Activated CD4-positive, alpha-beta memory T cell treated with anti-CD3 and anti-CD28 coated beads, Interleukin-2, amount 10 ng/mL, durations not matched to agents 7 days and 5 days (primary cell): ENCODE data around the gene PRPF6. TPM values are rescaled to one million over a fixed set of nuclear protein-coding genes. Genes with fewer than 3 reads are reported as not detected.
"Not testable (repeated sequence)": the region's sequence is repeated elsewhere in the genome, so short reads cannot be mapped to it uniquely, and the experiment has no call there.

ENCODE experiments used
- CTCF ChIA-PET: fragments of 350-600 bp; sonication (Branson Sonifier 250); formaldehyde crosslinking; loops from one replicate; lab custom pipeline; 2021; ENCODE audit warnings: antibody characterized with exemption, inconsistent platforms; lab: Charles Lee
- POLR2A ChIA-PET: fragments of 350-600 bp; sonication (Branson Sonifier 250); formaldehyde crosslinking; loops from one replicate; lab custom pipeline; 2021; ENCODE audit warnings: antibody characterized with exemption; lab: Charles Lee
- DNase-seq: peaks from one replicate; pipeline ENCODE4 v3.0.0-alpha.2; 2020
- H3K27ac Mint-ChIP-seq: one replicate; pipeline ENCODE4 v1.8.0; 2021; ENCODE audit warnings: mild to moderate bottlenecking, mixed read lengths
- H3K27me3 Mint-ChIP-seq: one replicate; pipeline ENCODE4 v1.8.0; 2021; ENCODE audit warnings: mixed read lengths
- H3K36me3 Mint-ChIP-seq: one replicate; pipeline ENCODE4 v1.8.0; 2021; ENCODE audit warnings: low read depth, mixed read lengths
- H3K4me1 Mint-ChIP-seq: one replicate; pipeline ENCODE4 v1.8.0; 2021; ENCODE audit warnings: mixed read lengths
- H3K4me3 Mint-ChIP-seq: one replicate; pipeline ENCODE4 v1.8.0; 2021; ENCODE audit warnings: mild to moderate bottlenecking, mixed read lengths
- H3K9me3 Mint-ChIP-seq: one replicate; pipeline ENCODE4 v1.8.0; 2021; ENCODE audit warnings: mixed read lengths
- total RNA-seq, 2 experiments: library from RNA; stranded (reverse); gene quantifications; one replicate each; pipeline ENCODE4 v1.2.3, GENCODE V29; 2021

Gene PRPF6
- total RNA-seq, 2 experiments from 2014 or later = 58.4 to 60.4 TPM

DNA sequence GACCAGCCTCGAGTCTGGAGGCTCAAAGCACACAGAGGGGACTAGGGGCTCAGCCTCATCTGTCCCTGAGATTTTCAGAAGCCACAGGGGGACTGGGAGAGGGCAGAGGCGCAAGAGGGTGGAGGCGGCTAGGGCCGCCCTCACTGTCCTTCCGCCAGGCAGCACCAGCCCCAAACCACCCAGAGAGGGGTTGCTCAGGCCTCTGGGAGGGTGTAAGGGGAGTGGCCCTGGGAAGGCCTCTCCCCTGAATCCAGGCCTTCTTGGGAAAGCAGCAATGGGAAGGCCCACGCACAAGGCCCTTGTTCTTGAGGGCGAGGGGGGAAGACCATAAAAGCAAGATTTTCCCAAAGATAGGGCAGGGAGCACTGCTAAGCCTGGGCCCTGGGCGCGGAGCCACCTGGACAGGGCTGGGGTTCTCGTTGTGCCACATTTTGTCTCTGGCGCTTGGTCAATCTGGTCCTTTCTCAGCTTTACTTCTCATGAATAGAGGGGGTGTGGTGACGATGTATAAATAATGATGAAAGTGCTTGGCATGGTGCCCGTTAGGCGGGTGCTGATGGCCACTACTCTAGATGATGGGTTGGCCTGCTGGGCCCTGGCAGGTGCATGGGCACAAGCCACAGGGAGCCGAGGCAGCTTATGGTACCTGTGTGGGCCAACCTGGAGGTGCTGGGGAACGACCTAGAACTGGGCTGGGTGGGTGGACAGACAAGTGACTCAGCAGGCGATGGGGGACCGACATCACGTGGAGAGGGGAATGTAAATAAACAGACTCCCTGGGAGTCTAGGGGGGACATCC is 6.3 kb upstream of the PRPF6 start:
- DNase-seq = peak; percentile 16
- Mint-ChIP-seq H3K27me3 (no peaks in the 10 kb centered on the region), H3K27ac (no peak overlapping the region), H3K4me3 (no peak overlapping the region), H3K36me3 (peaks cover 16% of the 10 kb centered on the region), H3K4me1 (peaks cover 41% of the 10 kb centered on the region), H3K9me3 (no peaks in the 10 kb centered on the region)
- POLR2A ChIA-PET = no interaction called here
- CTCF ChIA-PET = interaction anchor here (0.7 to 4.3 kb wide), 18 partner anchors 13 to 436 kb away, joined by 3 to 19 read pairs (median 4); partner anchors contain the start of genes ARFRP1, PTK6, TCEA2 and TPD52L2

GRCh38 chr20:63976511-63976910 is 4.4 kb upstream of the PRPF6 start:
- not testable (repeated sequence) for DNase-seq, H3K9me3 Mint-ChIP-seq, H3K27me3 Mint-ChIP-seq
- Mint-ChIP-seq H3K36me3 (peaks cover 16% of the 10 kb centered on the region), H3K4me3 (peak overlapping the region; percentile 52), H3K27ac (peak overlapping the region; percentile 92), H3K4me1 (peaks cover 54% of the 10 kb centered on the region)
- ChIA-PET CTCF (interaction anchor here (1.6 to 4.3 kb wide), 3 partner anchors 61 to 269 kb away, joined by 4 to 19 read pairs (median 9); partner anchors contain the start of genes ARFRP1 and ZGPAT), POLR2A (interaction anchor here (1.5 kb wide), 1 partner anchor 456 kb away, joined by 5 read pairs; the partner anchor contains the start of gene PPDPF)

- H3K4me3 Mint-ChIP-seq = peak overlapping the region; percentile 73
- POLR2A ChIA-PET = interaction anchor here (0.6 to 1.6 kb wide), 11 partner anchors 9 to 772 kb away, joined by 3 to 10 read pairs (median 4); partner anchors contain the start of genes C20orf204, LIME1, PPDPF and TPD52L2
- H3K9me3 Mint-ChIP-seq = no peaks in the 10 kb centered on the region
- H3K27ac Mint-ChIP-seq = peak overlapping the region; percentile 92
- no peak for DNase-seq
- H3K36me3 Mint-ChIP-seq = peaks cover 16% of the 10 kb centered on the region
- CTCF ChIA-PET = interaction anchor here (1.8 kb wide), 1 partner anchor 62 kb away, joined by 9 read pairs; no protein-coding TSS in a partner anchor
- peaks cover 59% of the 10 kb centered on the region for H3K4me1 Mint-ChIP-seq
- H3K27me3 Mint-ChIP-seq = no peaks in the 10 kb centered on the region
Observed at GRCh38 chr20:63976980-63977738, 3.8 kb upstream of the PRPF6 start.

GRCh38 chr20:63977739-63978276 is 3.1 kb upstream of the PRPF6 start:
- Mint-ChIP-seq H3K4me1 (peaks cover 64% of the 10 kb centered on the region), H3K27me3 (no peaks in the 10 kb centered on the region), H3K27ac (peak overlapping the region; percentile 92), H3K4me3 (peak overlapping the region; percentile 73), H3K36me3 (peaks cover 22% of the 10 kb centered on the region), H3K9me3 (no peaks in the 10 kb centered on the region)
- POLR2A ChIA-PET = interaction anchor here (0.6 to 1.6 kb wide), 11 partner anchors 9 to 772 kb away, joined by 3 to 10 read pairs (median 4); partner anchors contain the start of genes C20orf204, LIME1, PPDPF and TPD52L2
- CTCF ChIA-PET = interaction anchor here (1.8 kb wide), 1 partner anchor 61 kb away, joined by 9 read pairs; no protein-coding TSS in a partner anchor
- DNase-seq = peak; percentile 76

DNA sequence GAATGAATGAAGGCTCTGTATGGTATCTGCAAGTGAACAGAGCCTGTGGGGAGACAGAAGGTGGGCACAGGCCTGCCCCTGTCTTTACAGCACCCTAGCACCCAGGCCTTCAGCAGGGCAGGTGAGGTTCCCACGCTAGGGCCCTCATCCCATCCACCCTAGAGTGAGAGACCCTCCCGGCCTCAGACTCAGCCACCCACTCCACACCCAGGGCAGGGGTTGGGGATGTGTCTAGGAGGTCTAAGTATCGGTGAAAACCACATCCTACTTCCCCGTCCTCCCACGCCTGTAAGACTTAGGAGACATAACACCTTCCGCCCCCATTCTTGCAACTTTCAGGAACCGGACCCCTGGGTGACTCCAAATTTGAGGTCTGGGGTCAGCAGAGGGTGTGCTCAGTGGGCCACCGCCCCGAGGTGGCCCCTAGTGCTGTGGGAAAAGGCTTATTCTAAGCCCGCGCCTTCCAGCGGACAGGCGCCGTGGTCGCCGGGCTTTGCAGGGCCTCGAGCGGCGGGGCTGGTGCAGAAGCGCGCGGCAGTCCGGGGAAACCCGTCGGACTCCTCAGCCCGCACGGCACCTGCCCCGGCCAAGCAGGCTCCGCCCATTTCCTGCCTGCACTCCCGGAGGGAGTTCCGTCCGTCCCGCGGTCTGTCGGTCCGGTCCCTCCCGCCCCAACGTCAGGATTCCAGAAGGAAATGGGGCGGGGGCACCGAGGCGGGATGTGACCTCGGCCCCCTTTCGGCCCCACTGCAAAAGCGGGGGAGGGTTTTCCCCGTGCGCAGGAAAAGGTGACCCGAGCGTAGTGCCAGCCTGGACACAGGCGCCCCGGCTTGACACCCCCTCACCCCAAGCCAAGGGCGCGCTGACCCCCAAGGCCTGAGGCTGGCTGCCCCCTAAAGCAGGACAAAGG is 2.4 kb upstream of the PRPF6 start:
- Mint-ChIP-seq H3K4me3 (peak overlapping the region; percentile 73), H3K4me1 (peaks cover 65% of the 10 kb centered on the region), H3K9me3 (no peaks in the 10 kb centered on the region), H3K36me3 (peaks cover 28% of the 10 kb centered on the region), H3K27me3 (no peaks in the 10 kb centered on the region), H3K27ac (peak overlapping the region; percentile 92)
- ChIA-PET POLR2A (interaction anchor here (0.8 to 4.3 kb wide), 15 partner anchors 10 to 441 kb away, joined by 3 to 83 read pairs (median 5); partner anchors contain the start of genes C20orf204, GMEB2, TCEA2 and TPD52L2), CTCF (interaction anchor here (1.2 to 4.1 kb wide), 9 partner anchors 11 to 441 kb away, joined by 3 to 117 read pairs (median 10); partner anchors contain the start of genes ARFRP1, C20orf204, OPRL1 and PTK6)
- DNase-seq = peak; percentile 68

GRCh38 chr20:63979229-63979556 is 1.7 kb upstream of the PRPF6 start:
- peaks cover 62% of the 10 kb centered on the region for H3K4me1 Mint-ChIP-seq
- POLR2A ChIA-PET = interaction anchor here (0.8 to 4.3 kb wide), 11 partner anchors 10 to 441 kb away, joined by 3 to 83 read pairs (median 8); partner anchors contain the start of genes C20orf204, GMEB2, OPRL1 and RGS19
- CTCF ChIA-PET = interaction anchor here (1.2 to 4.1 kb wide), 10 partner anchors 10 to 441 kb away, joined by 3 to 117 read pairs (median 10); partner anchors contain the start of genes ARFRP1, C20orf204, OPRL1 and PTK6
- peaks cover 25% of the 10 kb centered on the region for H3K36me3 Mint-ChIP-seq
- no peaks in the 10 kb centered on the region for H3K27me3 Mint-ChIP-seq
- H3K9me3 Mint-ChIP-seq = no peaks in the 10 kb centered on the region
- H3K27ac Mint-ChIP-seq = peak overlapping the region; percentile 92
- DNase-seq = no peak
- H3K4me3 Mint-ChIP-seq = peak overlapping the region; percentile 73

- Mint-ChIP-seq H3K36me3 (peaks cover 28% of the 10 kb centered on the region), H3K27ac (peak within 1 kb of the TSS; percentile 97), H3K4me3 (peak within 1 kb of the TSS; percentile 87), H3K27me3 (no peaks in the 10 kb centered on the region), H3K4me1 (peaks cover 65% of the 10 kb centered on the region), H3K9me3 (no peaks in the 10 kb centered on the region)
- DNase-seq = peak; percentile 61
- ChIA-PET POLR2A (interaction anchor here (0.7 to 4.3 kb wide), 21 partner anchors 9 to 459 kb away, joined by 3 to 83 read pairs (median 6); partner anchors contain the start of genes C20orf204, GMEB2, LIME1 and OPRL1), CTCF (interaction anchor here (0.7 to 4.1 kb wide), 27 partner anchors 10 to 483 kb away, joined by 3 to 117 read pairs (median 4); partner anchors contain the start of genes ARFRP1, C20orf204, OPRL1 and PPDPF)
Observed at GRCh38 chr20:63979557-63980316, 1.2 kb upstream of the PRPF6 start, which contains the start of gene SAMD10. Gene SAMD10 (minus strand): TSS chr20:63979642. CDS start chr20:63979467, 175 bp downstream.

- Mint-ChIP-seq H3K27ac (peak overlapping the region; percentile 97), H3K36me3 (peaks cover 28% of the 10 kb centered on the region), H3K27me3 (no peaks in the 10 kb centered on the region), H3K4me1 (peaks cover 63% of the 10 kb centered on the region), H3K4me3 (peak overlapping the region; percentile 87), H3K9me3 (no peaks in the 10 kb centered on the region)
- ChIA-PET POLR2A (interaction anchor here (0.7 to 4.3 kb wide), 19 partner anchors 9 to 459 kb away, joined by 3 to 83 read pairs (median 6); partner anchors contain the start of genes C20orf204, GMEB2, LIME1 and OPRL1), CTCF (interaction anchor here (0.6 to 4.1 kb wide), 34 partner anchors 9 to 484 kb away, joined by 3 to 117 read pairs (median 4); partner anchors contain the start of genes ARFRP1, C20orf204, OPRL1 and PPDPF)
- DNase-seq = peak; percentile 60
Observed at GRCh38 chr20:63980317-63980805, 571 bp upstream of the PRPF6 start.

- POLR2A ChIA-PET = interaction anchor here (0.6 to 4.3 kb wide), 3 partner anchors 56 to 118 kb away, joined by 3 to 83 read pairs (median 24); partner anchors contain the start of genes C20orf204 and TPD52L2
Observed at GRCh38 chr20:63982937-63983336, 2.0 kb downstream of the PRPF6 start.

GRCh38 chr20:64000906-64001305 is 20.0 kb downstream of the PRPF6 start:
- no peaks in the 10 kb centered on the region for H3K27me3 Mint-ChIP-seq
- ChIA-PET CTCF (no interaction called here), POLR2A (no interaction called here)
- peaks cover 3% of the 10 kb centered on the region for H3K4me1 Mint-ChIP-seq
- no peak overlapping the region for H3K27ac Mint-ChIP-seq
- peaks cover 59% of the 10 kb centered on the region for H3K36me3 Mint-ChIP-seq
- H3K9me3 Mint-ChIP-seq = no peaks in the 10 kb centered on the region
- no peak for DNase-seq
- no peak overlapping the region for H3K4me3 Mint-ChIP-seq

More at GRCh38 chr20:63982937-63983336, 2.0 kb downstream of the PRPF6 start:
- peaks cover 32% of the 10 kb centered on the region for H3K36me3 Mint-ChIP-seq
- peaks cover 42% of the 10 kb centered on the region for H3K4me1 Mint-ChIP-seq
- DNase-seq = no peak
- H3K4me3 Mint-ChIP-seq = peak overlapping the region; percentile 19
- no peaks in the 10 kb centered on the region for H3K27me3 Mint-ChIP-seq
- H3K9me3 Mint-ChIP-seq = no peaks in the 10 kb centered on the region
- no peak overlapping the region for H3K27ac Mint-ChIP-seq
- CTCF ChIA-PET = interaction anchor here (4.1 kb wide), 1 partner anchor 56 kb away, joined by 117 read pairs; the partner anchor contains the start of gene C20orf204
